ENCODE data around the gene HERC2.

GRCh38 chr15:28246605-28247004 is 75.4 kb downstream of the HERC2 start:
- TF ChIP-seq, protein P1, sequence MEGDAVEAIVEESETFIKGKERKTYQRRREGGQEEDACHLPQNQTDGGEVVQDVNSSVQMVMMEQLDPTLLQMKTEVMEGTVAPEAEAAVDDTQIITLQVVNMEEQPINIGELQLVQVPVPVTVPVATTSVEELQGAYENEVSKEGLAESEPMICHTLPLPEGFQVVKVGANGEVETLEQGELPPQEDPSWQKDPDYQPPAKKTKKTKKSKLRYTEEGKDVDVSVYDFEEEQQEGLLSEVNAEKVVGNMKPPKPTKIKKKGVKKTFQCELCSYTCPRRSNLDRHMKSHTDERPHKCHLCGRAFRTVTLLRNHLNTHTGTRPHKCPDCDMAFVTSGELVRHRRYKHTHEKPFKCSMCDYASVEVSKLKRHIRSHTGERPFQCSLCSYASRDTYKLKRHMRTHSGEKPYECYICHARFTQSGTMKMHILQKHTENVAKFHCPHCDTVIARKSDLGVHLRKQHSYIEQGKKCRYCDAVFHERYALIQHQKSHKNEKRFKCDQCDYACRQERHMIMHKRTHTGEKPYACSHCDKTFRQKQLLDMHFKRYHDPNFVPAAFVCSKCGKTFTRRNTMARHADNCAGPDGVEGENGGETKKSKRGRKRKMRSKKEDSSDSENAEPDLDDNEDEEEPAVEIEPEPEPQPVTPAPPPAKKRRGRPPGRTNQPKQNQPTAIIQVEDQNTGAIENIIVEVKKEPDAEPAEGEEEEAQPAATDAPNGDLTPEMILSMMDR (IDR thresholded peaks at IDR 0.05) = no peak
- no peak for TF ChIP-seq POLR2A (IDR thresholded peaks at IDR 0.05)
